HFFc6 (cell line): Measurements from ENCODE around the gene SLC22A23. TPM values are rescaled to one million over a fixed set of nuclear protein-coding genes. Genes with fewer than 3 reads are reported as not detected.

Experiments used
- DNase-seq: peaks from one replicate; pipeline ENCODE4 v3.0.0-alpha.2; 2018
- H3K27ac Mint-ChIP-seq: 2 replicates; pipeline ENCODE4 v1.8.0; 2020; ENCODE audit warnings: mild to moderate bottlenecking, mixed read lengths
- H3K27me3 Mint-ChIP-seq: 2 replicates; pipeline ENCODE4 v1.8.0; 2021; ENCODE audit warnings: mild to moderate bottlenecking, moderate library complexity, mixed read lengths; ENCODE audit not compliant: insufficient read depth
- H3K36me3 Mint-ChIP-seq: 2 replicates; pipeline ENCODE4 v1.8.0; 2021; ENCODE audit warnings: low read depth, mixed read lengths
- H3K4me1 Mint-ChIP-seq: 2 replicates; pipeline ENCODE4 v1.8.0; 2020; ENCODE audit warnings: low read depth, mixed read lengths
- H3K4me3 Mint-ChIP-seq: 2 replicates; pipeline ENCODE4 v1.8.0; 2020; ENCODE audit warnings: mild to moderate bottlenecking, moderate library complexity, mixed read lengths
- H3K9me3 Mint-ChIP-seq: 2 replicates; pipeline ENCODE4 v1.8.0; 2020; ENCODE audit warnings: mild to moderate bottlenecking, mixed read lengths
- CTCF ChIP-seq: fragments of 200-600 bp; sonication (generic); IDR thresholded peaks from 2 replicates; pipeline ENCODE4 v1.5.0; 2021; ENCODE audit warnings: antibody characterized with exemption, mild to moderate bottlenecking
- total RNA-seq, 6 experiments: library from RNA; stranded (reverse); fragmentation: NEBNext Ultra II Directional; extraction: Animal tissue kit (Norgen Biotek cat#: 25700); gene quantifications; 2 replicates in 1 of 6; 3 replicates in 5 of 6; pipeline ENCODE4 v1.2.3, GENCODE V29; 2021

Gene SLC22A23
- total RNA-seq, 6 experiments from 2014 or later = 0.10 to 0.55 (median 0.21) TPM

DNA sequence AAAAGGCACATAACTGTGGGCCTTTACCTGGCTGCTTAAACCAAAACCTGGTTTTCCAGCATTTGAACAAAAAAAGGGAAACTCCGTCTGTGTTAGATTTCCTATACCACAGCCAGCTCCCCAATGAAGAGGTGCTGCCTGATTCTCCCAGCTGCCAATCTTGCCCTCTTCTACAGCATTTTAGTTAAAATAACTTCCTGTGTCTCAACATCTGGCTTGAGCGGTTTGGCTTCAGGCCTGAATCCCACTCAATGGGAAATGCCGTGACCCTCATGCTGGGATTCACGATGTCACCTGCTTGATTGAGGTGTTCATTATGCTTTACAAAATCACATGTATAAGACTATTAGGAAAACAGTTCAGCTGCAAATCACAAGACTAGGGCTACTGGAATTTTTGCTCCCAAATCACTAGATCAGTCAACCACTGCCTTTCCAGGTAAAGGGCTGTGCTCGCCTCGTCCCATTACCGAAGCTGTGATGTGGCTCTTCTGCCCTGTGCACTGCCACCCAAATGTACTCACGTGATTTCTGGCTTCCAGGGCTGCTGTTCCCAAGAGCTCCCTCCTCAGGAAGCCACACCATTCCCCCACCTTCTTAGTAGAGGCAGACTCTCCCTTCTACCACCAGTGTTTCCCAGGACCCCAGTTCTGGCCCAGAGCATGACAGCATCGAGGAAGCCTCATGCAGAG, 103.5 kb downstream of the SLC22A23 start:
- peaks cover 7% of the 10 kb centered on the region for H3K4me1 Mint-ChIP-seq
- no peaks in the 10 kb centered on the region for H3K9me3 Mint-ChIP-seq
- no peak overlapping the region for H3K27ac Mint-ChIP-seq
- H3K27me3 Mint-ChIP-seq = peaks cover 42% of the 10 kb centered on the region
- no peak for DNase-seq
- no peak overlapping the region for H3K4me3 Mint-ChIP-seq
- no peaks in the 10 kb centered on the region for H3K36me3 Mint-ChIP-seq
- TF ChIP-seq CTCF = no peak

DNA sequence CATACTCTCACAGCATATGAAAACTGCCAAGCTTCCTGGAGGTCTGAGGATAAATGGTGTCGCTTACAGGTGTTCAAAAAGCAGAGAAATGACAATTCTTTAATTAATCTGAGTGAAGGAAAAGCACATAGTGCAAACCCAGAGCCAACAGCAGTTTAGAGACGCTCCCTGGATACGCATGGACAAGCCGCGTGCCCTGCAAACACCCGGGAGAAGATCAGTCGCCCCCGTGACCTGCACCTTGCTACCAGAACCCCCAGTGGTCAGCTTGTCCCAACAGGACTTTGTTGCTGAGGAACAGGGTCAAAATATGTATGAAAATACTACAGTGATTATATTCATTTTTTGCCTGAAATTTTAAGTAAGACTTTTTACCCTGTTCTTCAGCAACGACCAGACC, 104.2 kb downstream of the SLC22A23 start:
- no peaks in the 10 kb centered on the region for H3K9me3 Mint-ChIP-seq
- no peak for DNase-seq
- TF ChIP-seq CTCF = no peak
- peaks cover 7% of the 10 kb centered on the region for H3K4me1 Mint-ChIP-seq
- H3K36me3 Mint-ChIP-seq = no peaks in the 10 kb centered on the region
- no peak overlapping the region for H3K27ac Mint-ChIP-seq
- no peak overlapping the region for H3K4me3 Mint-ChIP-seq
- peaks cover 43% of the 10 kb centered on the region for H3K27me3 Mint-ChIP-seq

- peaks cover 48% of the 10 kb centered on the region for H3K27me3 Mint-ChIP-seq
- H3K4me1 Mint-ChIP-seq = peaks cover 7% of the 10 kb centered on the region
- no peak overlapping the region for H3K4me3 Mint-ChIP-seq
- H3K27ac Mint-ChIP-seq = no peak overlapping the region
- no peak for DNase-seq
- no peaks in the 10 kb centered on the region for H3K9me3 Mint-ChIP-seq
- TF ChIP-seq CTCF = no peak
- no peaks in the 10 kb centered on the region for H3K36me3 Mint-ChIP-seq
Observed at GRCh38 chr6:3351829-3352524, 104.9 kb downstream of the SLC22A23 start.

GRCh38 chr6:3351105-3351676, 105.7 kb downstream of the SLC22A23 start:
- H3K27me3 Mint-ChIP-seq = peaks cover 50% of the 10 kb centered on the region
- H3K4me3 Mint-ChIP-seq = no peak overlapping the region
- peaks cover 7% of the 10 kb centered on the region for H3K4me1 Mint-ChIP-seq
- no peaks in the 10 kb centered on the region for H3K36me3 Mint-ChIP-seq
- DNase-seq = no peak
- no peak for TF ChIP-seq CTCF
- H3K9me3 Mint-ChIP-seq = no peaks in the 10 kb centered on the region
- H3K27ac Mint-ChIP-seq = no peak overlapping the region

- no peak for TF ChIP-seq CTCF
- DNase-seq = no peak
- H3K4me1 Mint-ChIP-seq = peaks cover under 1% of the 10 kb centered on the region; the same call in 1 of the 2 replicates
- no peak overlapping the region for H3K27ac Mint-ChIP-seq
- no peak overlapping the region for H3K4me3 Mint-ChIP-seq
- H3K9me3 Mint-ChIP-seq = no peaks in the 10 kb centered on the region
- peaks cover 51% of the 10 kb centered on the region for H3K27me3 Mint-ChIP-seq
- no peaks in the 10 kb centered on the region for H3K36me3 Mint-ChIP-seq
Observed at GRCh38 chr6:3350252-3350796, 106.5 kb downstream of the SLC22A23 start.
